Measurements from ENCODE around the gene PAPPA. TPM values are rescaled to one million over a fixed set of nuclear protein-coding genes. Genes with fewer than 3 reads are reported as not detected.

The PAPPA gene
- total and polyA plus RNA-seq, 9 of the 15 experiments (the other 6 are each of a cell fraction or from before 2014, with no cell fraction given): 0.06 to 0.18 (median 0.11) TPM

DNA sequence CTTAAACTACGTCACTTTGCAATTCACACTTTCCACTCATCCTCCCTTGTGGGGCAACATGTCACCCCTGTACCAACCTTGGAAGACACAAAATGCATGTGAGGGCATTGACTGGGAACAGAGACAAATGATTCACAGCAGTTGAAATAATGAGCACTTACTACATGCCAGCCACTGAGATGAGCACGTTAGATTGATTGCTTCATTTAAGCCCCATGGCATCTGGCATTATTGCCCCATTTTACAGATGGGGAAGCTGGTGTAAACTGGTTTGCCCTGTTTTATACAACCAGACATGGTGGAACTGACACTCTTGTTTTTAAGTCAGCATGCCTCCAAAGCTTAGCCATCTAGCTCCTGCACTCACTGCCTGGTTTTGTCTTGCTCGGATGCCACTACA is 204.7 kb downstream of the PAPPA start:
- no peak for ATAC-seq
- TF ChIP-seq PHF21A (IDR thresholded peaks at IDR 0.05; ENCODE audit: borderline replicate concordance, low read depth) (no peak), NR3C1 (CRISPR knock-in tag; IDR thresholded peaks at IDR 0.05) (no peak), ZNF282 (CRISPR knock-in tag; IDR thresholded peaks at IDR 0.05) (no peak), KDM1A (IDR thresholded peaks at IDR 0.05) (no peak), HMGN3 (IDR thresholded peaks at IDR 0.05; ENCODE audit: borderline replicate concordance, extremely low read depth, insufficient read length, low read depth, low read length) (no peak), NFATC3 (IDR thresholded peaks at IDR 0.05) (no peak), EP400 (IDR thresholded peaks at IDR 0.05) (no peak), MAZ (CRISPR knock-in tag; conservative IDR thresholded peaks at IDR 0.05 in 1 of 2, IDR thresholded peaks at IDR 0.05 in 1 of 2) (no peak), RCOR1 (IDR thresholded peaks at IDR 0.05; ENCODE audit: borderline replicate concordance in 1 of 2, low read depth in 2 of 2, low read length in 2 of 2) (no peak)
- TF ChIP-seq, protein P1, sequence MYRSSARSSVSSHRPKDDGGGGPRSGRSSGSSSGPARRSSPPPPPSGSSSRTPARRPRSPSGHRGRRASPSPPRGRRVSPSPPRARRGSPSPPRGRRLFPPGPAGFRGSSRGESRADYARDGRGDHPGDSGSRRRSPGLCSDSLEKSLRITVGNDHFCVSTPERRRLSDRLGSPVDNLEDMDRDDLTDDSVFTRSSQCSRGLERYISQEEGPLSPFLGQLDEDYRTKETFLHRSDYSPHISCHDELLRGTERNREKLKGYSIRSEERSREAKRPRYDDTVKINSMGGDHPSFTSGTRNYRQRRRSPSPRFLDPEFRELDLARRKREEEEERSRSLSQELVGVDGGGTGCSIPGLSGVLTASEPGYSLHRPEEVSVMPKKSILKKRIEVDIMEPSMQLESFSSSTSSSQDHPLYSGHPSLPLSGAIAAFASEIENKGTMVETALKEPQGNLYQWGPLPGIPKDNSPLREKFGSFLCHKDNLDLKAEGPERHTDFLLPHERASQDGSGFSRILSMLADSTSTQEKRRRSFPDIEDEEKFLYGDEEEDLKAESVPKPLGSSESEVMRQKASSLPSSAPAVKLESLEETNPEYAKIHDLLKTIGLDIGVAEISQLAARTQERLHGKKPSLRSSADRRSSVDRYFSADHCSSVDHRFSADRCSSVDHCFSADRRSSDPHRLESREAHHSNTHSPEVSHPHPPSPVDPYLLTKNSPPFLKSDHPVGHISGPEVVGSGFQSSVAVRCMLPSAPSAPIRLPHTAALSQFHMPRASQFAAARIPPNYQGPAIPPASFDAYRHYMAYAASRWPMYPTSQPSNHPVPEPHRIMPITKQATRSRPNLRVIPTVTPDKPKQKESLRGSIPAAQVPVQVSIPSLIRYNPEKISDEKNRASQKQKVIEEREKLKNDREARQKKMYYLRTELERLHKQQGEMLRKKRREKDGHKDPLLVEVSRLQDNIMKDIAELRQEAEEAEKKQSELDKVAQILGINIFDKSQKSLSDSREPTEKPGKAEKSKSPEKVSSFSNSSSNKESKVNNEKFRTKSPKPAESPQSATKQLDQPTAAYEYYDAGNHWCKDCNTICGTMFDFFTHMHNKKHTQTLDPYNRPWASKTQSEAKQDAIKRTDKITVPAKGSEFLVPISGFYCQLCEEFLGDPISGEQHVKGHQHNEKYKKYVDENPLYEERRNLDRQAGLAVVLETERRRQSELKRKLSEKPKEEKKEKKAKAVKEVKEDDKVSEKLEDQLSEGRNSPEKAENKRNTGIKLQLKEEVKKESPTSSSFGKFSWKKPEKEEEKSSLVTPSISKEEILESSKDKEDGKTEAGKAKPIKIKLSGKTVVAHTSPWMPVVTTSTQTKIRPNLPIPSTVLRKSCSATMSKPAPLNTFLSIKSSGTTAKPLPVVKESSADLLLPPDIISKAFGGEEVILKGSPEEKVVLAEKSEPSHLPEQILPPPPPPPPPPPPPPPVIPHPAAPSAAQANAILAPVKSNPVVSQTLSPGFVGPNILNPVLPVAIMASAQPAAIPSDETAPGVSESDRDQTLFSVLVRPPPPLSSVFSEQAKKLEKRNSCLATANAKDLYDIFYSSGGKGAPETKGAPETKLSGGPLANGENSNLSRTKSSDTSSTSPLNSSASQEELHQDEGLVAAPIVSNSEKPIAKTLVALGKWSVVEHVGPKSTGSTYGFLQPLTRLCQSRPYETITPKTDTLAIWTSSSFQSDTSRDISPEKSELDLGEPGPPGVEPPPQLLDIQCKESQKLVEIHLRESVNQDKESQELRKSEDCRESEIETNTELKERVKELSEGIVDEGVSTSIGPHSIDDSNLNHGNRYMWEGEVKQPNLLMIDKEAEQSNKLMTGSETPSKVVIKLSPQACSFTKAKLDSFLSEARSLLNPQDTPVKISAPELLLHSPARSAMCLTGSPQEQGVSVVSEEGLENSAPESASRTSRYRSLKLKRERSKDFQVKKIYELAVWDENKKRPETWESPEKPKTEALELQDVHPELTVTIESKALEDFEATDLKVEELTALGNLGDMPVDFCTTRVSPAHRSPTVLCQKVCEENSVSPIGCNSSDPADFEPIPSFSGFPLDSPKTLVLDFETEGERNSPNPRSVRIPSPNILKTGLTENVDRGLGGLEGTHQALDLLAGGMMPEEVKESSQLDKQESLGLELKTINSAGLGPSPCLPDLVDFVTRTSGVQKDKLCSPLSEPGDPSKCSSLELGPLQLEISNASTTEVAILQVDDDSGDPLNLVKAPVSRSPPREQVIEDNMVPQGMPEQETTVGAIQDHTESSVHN (IDR thresholded peaks at IDR 0.05; ENCODE audit: borderline replicate concordance in 1 of 2, low read depth in 1 of 2): no peak
- H4K20me1 ChIP-seq (replicated peaks; ENCODE audit: control insufficient read depth, insufficient read depth, low read length): no peaks in the 10 kb centered on the region
- H3K9me1 ChIP-seq (ENCODE audit: control insufficient read depth, insufficient read depth, low read length): no peaks in the 10 kb centered on the region
- no peak overlapping the region for H2AFZ ChIP-seq (ENCODE audit: low read depth, low read length)
- no peaks in the 10 kb centered on the region for H3K9me3 ChIP-seq (replicated peaks; ENCODE audit: control insufficient read depth, insufficient read depth, low read depth, low read length)
- H3K79me2 ChIP-seq (ENCODE audit: control insufficient read depth, insufficient read depth, low read length): no peaks in the 10 kb centered on the region
- H3K27me3 ChIP-seq (ENCODE audit: control insufficient read depth in 2 of 2, insufficient read depth in 2 of 2, low read length in 2 of 2): no peaks in the 10 kb centered on the region
- H3K9ac ChIP-seq (ENCODE audit: insufficient read depth in 1 of 2, low read depth in 2 of 2, low read length in 2 of 2): no peak overlapping the region
- 44% methylated on average over 3 of the region's 3 CpGs for WGBS (ENCODE audit: insufficient coverage, low coverage, missing lambda C conversion rate)
- intact Hi-C loops (cut with micrococcal nuclease) (loop anchor here (5.0 kb wide), 1 partner anchor 79 kb away; no protein-coding TSS in a partner anchor), in situ Hi-C loops (cut with MboI) (no loop called here)
- FAIRE-seq: no peak
- H3K4me2 ChIP-seq (ENCODE audit: insufficient read depth, low read length): no peak overlapping the region
- ChIA-PET POLR2A (interaction anchor here (0.6 to 1.5 kb wide), 5 partner anchors 11 to 1746 kb away, joined by 3 to 6 read pairs (median 3); no protein-coding TSS in a partner anchor), CTCF (ENCODE audit: low intra/inter-chr PET ratio) (no interaction called here)
- H3K4me1 ChIP-seq (replicated peaks in 1 of 2; ENCODE audit: control insufficient read depth in 2 of 2, insufficient read depth in 2 of 2, low read length in 2 of 2): peaks cover 3 to 11% of the 10 kb centered on the region in 2 experiments; a peak in 4 of 5 replicates
- no peak for DNase-seq (ENCODE audit: extremely low read depth in 1 of 4, low spot score in 3 of 4)
- no peak overlapping the region for H3K4me3 ChIP-seq
- H3K36me3 ChIP-seq (ENCODE audit: control insufficient read depth, insufficient read depth, low read length): no peaks in the 10 kb centered on the region
- BruUV-seq (replicated peaks): no TSS peak
- no peak overlapping the region for H3K27ac ChIP-seq (ENCODE audit: extremely low read depth, low read depth, low read length)
